DMS53 treated with DMSO at 0.1 percent for 48 hours (cell line): Measurements from ENCODE around the gene TEAD3.

Source experiments
- DNase-seq: peaks from one replicate; lab custom pipeline; 2025; ENCODE audit not compliant: unreplicated experiment; lab: John Stamatoyannopoulos, UW

The TEAD3 gene

DNA sequence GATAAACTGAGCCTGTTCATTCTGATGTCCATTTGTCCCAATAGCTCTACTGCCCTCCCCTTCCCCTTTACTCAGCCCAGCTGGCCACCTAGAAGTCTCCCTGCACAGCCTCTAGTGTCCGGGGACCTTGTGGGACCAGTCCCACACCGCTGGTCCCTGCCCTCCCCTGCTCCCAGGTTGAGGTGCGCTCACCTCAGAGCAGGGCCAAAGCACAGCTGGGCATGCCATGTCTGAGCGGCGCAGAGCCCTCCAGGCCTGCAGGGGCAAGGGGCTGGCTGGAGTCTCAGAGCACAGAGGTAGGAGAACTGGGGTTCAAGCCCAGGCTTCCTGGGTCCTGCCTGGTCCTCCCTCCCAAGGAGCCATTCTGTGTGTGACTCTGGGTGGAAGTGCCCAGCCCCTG, 69.4 kb downstream of the TEAD3 start:
- DNase-seq, result no peak

DNA sequence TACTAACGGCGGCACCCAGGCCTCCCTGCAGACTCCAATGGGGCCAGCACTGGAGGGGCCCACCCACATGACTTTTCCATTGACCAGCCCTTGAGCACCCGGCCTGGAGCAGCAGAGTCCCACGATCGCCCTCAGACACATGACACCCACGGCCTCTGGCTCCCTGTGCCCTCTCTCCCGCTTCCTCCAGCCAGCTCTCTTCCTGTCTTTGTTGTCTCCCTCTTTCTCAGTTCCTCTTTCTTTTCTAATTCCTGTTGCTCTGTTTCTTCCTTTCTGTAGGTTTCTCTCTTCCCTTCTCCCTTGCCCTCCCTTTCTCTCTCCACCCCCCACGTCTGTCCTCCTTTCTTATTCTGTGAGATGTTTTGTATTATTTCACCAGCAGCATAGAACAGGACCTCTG, 70.8 kb downstream of the TEAD3 start:
- no peak for DNase-seq

DNA sequence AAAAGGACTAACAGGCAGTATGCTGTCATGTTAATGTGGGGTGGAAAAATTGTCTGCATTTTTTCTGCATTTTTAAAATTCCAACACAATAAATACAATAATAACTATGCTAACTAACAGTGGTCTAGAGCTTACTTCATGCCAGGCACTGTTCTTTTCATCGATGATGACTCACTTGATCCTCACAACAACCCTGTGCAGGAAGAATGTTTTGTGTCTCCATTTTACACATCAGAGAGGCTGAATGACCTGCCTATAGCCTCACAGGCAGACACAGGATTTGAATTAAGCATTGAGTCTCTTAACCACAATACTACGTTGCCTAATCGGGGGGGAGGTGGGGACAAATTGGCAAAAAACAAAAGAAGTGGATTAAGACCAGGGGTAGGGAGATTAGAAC, 71.6 kb downstream of the TEAD3 start:
- DNase-seq, result no peak
